Panc1 (cell line): ENCODE measurements around the gene ABCC11. TPM values are rescaled to one million over a fixed set of nuclear protein-coding genes. Genes with fewer than 3 reads are reported as not detected.

ENCODE experiments used
- ATAC-seq: fragments of 200-7000 bp; cut with Tn5 transposase; 2 replicates; pipeline ENCODE4 v1.9.1; 2020; ENCODE audit warnings: mild to moderate bottlenecking, moderate library complexity
- BruUV-seq: library from RNA; stranded (reverse); fragments of 400-500 nt; replicated peaks from 2 replicates; lab custom pipeline; 2021; lab: Mats Ljungman, UMichigan
- CTCF ChIA-PET: fragments of 300-600 bp; sonication (Branson Sonifier 250); formaldehyde crosslinking; loops from one replicate; lab custom pipeline; 2022; ENCODE audit warnings: antibody characterized with exemption; lab: Charles Lee
- POLR2A ChIA-PET: fragments of 300-600 bp; sonication (Branson Sonifier 250); formaldehyde crosslinking; loops from one replicate; lab custom pipeline; 2022; ENCODE audit warnings: antibody characterized with exemption; lab: Charles Lee
- DNase-seq: peaks from one replicate; pipeline ENCODE4 v3.0.0-alpha.2; 2010; ENCODE audit warnings: low read depth, low spot score
- H3K27ac ChIP-seq: 2 replicates; pipeline ENCODE4 v1.5.1; 2011; ENCODE audit warnings: mild to moderate bottlenecking, low read length, inconsistent platforms
- H3K27me3 ChIP-seq: fragments of 200-500 bp; sonication (Bioruptor generic); 2 replicates; pipeline ENCODE4 v1.6.0; 2014; ENCODE audit warnings: low read length, inconsistent platforms; ENCODE audit not compliant: control insufficient read depth, insufficient read depth
- H3K36me3 ChIP-seq: fragments of 200-500 bp; sonication (Bioruptor generic); 2 replicates; pipeline ENCODE4 v1.5.1; 2014; ENCODE audit warnings: inconsistent platforms, mild to moderate bottlenecking, low read length, moderate library complexity; ENCODE audit not compliant: control insufficient read depth, insufficient read depth
- H3K4me1 ChIP-seq: 2 replicates; pipeline ENCODE4 v1.5.1; 2011; ENCODE audit warnings: inconsistent platforms, mild to moderate bottlenecking, low read length, moderate library complexity; ENCODE audit not compliant: control insufficient read depth, insufficient read depth
- H3K4me3 ChIP-seq, 2 experiments: 2 replicates each; pipeline ENCODE4 v1.5.1; 2011 to 2012; ENCODE audit warnings: low read depth in 2 of 2, low read length in 2 of 2, mild to moderate bottlenecking in 2 of 2, inconsistent platforms in 1 of 2, moderate library complexity in 1 of 2
- H3K9me3 ChIP-seq: fragments of 200-500 bp; sonication (Bioruptor generic); 2 replicates; pipeline ENCODE4 v1.5.1; 2014; ENCODE audit warnings: low read depth, mild to moderate bottlenecking, inconsistent platforms, low read length, moderate library complexity; ENCODE audit not compliant: control insufficient read depth, insufficient read depth
- CTCF ChIP-seq: fragments of 450-650 bp; IDR thresholded peaks from 2 replicates; pipeline ENCODE4 v1.5.1; 2017; ENCODE audit warnings: mild to moderate bottlenecking
- POLR2AphosphoS5 ChIP-seq: IDR thresholded peaks from 2 replicates; pipeline ENCODE4 v1.6.1; 2012; ENCODE audit warnings: mild to moderate bottlenecking, low read depth, low read length, moderate library complexity
- REST ChIP-seq, 2 experiments: IDR thresholded peaks; 2 replicates each; pipeline ENCODE4 v1.6.1; 2011 to 2012; ENCODE audit warnings: low read depth in 2 of 2, control low read depth in 1 of 2, low read length in 1 of 2, mild to moderate bottlenecking in 1 of 2, moderate library complexity in 1 of 2; ENCODE audit not compliant: insufficient read depth in 1 of 2
- SIN3A ChIP-seq: IDR thresholded peaks from 2 replicates; pipeline ENCODE4 v1.6.1; 2012; ENCODE audit warnings: low read depth, mild to moderate bottlenecking, low read length, moderate library complexity, borderline replicate concordance; ENCODE audit not compliant: insufficient read depth
- TCF7L2 ChIP-seq: IDR thresholded peaks from 2 replicates; pipeline ENCODE4 v1.6.1; 2011; ENCODE audit warnings: mild to moderate bottlenecking, low read depth, low read length, inconsistent platforms
- in situ Hi-C: cut with HindIII; loops from 2 replicates; pipeline ENCODE4 v1.10.0; 2016; ENCODE audit warnings: low sequenced_read_pairs, low pct_unique_long_range_greater_than_20kb
- intact Hi-C: fragments of 100-400 bp; cut with micrococcal nuclease; formaldehyde crosslinking; loops from one replicate; pipeline ENCODE4 v1.10.0; 2022; ENCODE audit not compliant: unreplicated experiment
- total RNA-seq: library from RNA; stranded (reverse); gene quantifications from one replicate; pipeline ENCODE4 v1.2.1, GENCODE V29; 2021; ENCODE audit not compliant: unreplicated experiment

Gene ABCC11
- total RNA-seq, 1 experiment from 2014 or later: not detected

GRCh38 chr16:48164907-48165715 is 82.2 kb downstream of the ABCC11 start:
- peak; percentile 96 for ATAC-seq
- BruUV-seq: no TSS peak

GRCh38 chr16:48162839-48163410 is 84.4 kb downstream of the ABCC11 start:
- in situ Hi-C loops: no loop called here
- no peaks in the 10 kb centered on the region for H3K9me3 ChIP-seq
- H3K36me3 ChIP-seq: no peaks in the 10 kb centered on the region
- H3K27ac ChIP-seq: no peak overlapping the region
- TF ChIP-seq SIN3A (no peak), POLR2AphosphoS5 (no peak), CTCF (no peak), TCF7L2 (no peak), REST (IDR thresholded peaks at IDR 0.05; ENCODE audit: insufficient read depth in 1 of 2, low read depth in 2 of 2, low read length in 1 of 2) (no peak)
- intact Hi-C loops: no loop called here
- peaks cover 7% of the 10 kb centered on the region for H3K4me1 ChIP-seq
- H3K4me3 ChIP-seq: no peak overlapping the region
- no peaks in the 10 kb centered on the region for H3K27me3 ChIP-seq
- ATAC-seq (no peak), DNase-seq (no peak)
- ChIA-PET CTCF (no interaction called here), POLR2A (interaction anchor here (0.6 kb wide), 1 partner anchor 708 kb away, joined by 3 read pairs; no protein-coding TSS in a partner anchor)
- BruUV-seq: no TSS peak

More at GRCh38 chr16:48164907-48165715, 82.2 kb downstream of the ABCC11 start:
- ChIA-PET CTCF (interaction anchor here (0.5 to 1.7 kb wide), 5 partner anchors 456 to 1195 kb away, joined by 3 to 7 read pairs (median 5); partner anchors contain the start of gene NETO2), POLR2A (no interaction called here)
- peak overlapping the region; percentile 39; the same call in 1 of the 2 replicates for H3K27ac ChIP-seq
- intact Hi-C loops: loop anchor here (5.0 kb wide), 1 partner anchor 1023 kb away; the partner anchor contains the start of gene NETO2
- TF ChIP-seq CTCF (peak; percentile 81), SIN3A (no peak)
- H3K4me1 ChIP-seq: peaks cover 6% of the 10 kb centered on the region
- H3K9me3 ChIP-seq: no peaks in the 10 kb centered on the region
- in situ Hi-C loops: no loop called here
- no peaks in the 10 kb centered on the region for H3K27me3 ChIP-seq
- H3K4me3 ChIP-seq: peak overlapping the region in 1 of 2 experiments; percentile 40; a peak in 2 of 4 replicates
- peak; percentile 46 for DNase-seq
- H3K36me3 ChIP-seq: no peaks in the 10 kb centered on the region
